ENCODE results near the gene SCN1B.

The SCN1B gene

GRCh38 chr19:35053667-35054293 lies 23.5 kb downstream of the SCN1B start:
- in situ Hi-C loops (cut with MboI; ENCODE audit: low pct_unique_long_range_greater_than_20kb, low sequenced_read_pairs, unreplicated experiment), result no loop called here
- DNase-seq (ENCODE audit: low spot score), result no peak
- no peak for TF ChIP-seq CTCF (IDR thresholded peaks at IDR 0.05; ENCODE audit: extremely low read depth, insufficient read depth, missing control alignments)

GRCh38 chr19:35054626-35055025 lies 24.4 kb downstream of the SCN1B start:
- no peak for TF ChIP-seq CTCF (IDR thresholded peaks at IDR 0.05; ENCODE audit: extremely low read depth, insufficient read depth, missing control alignments)
- no peak for DNase-seq (ENCODE audit: low spot score)
- in situ Hi-C loops (cut with MboI; ENCODE audit: low pct_unique_long_range_greater_than_20kb, low sequenced_read_pairs, unreplicated experiment), result no loop called here

GRCh38 chr19:35055715-35056179 lies 25.5 kb downstream of the SCN1B start:
- peak; percentile 42 for TF ChIP-seq CTCF (IDR thresholded peaks at IDR 0.05; ENCODE audit: extremely low read depth, insufficient read depth, missing control alignments)
- in situ Hi-C loops (cut with MboI; ENCODE audit: low pct_unique_long_range_greater_than_20kb, low sequenced_read_pairs, unreplicated experiment), result no loop called here
- no peak for DNase-seq (ENCODE audit: low spot score)

- in situ Hi-C loops (cut with MboI; ENCODE audit: low pct_unique_long_range_greater_than_20kb, low sequenced_read_pairs, unreplicated experiment), result no loop called here
- TF ChIP-seq CTCF (IDR thresholded peaks at IDR 0.05; ENCODE audit: extremely low read depth, insufficient read depth, missing control alignments), result no peak
Measured at GRCh38 chr19:35056513-35057063, 26.3 kb downstream of the SCN1B start.

GRCh38 chr19:35058370-35058769 lies 28.1 kb downstream of the SCN1B start:
- no peak for DNase-seq (ENCODE audit: low spot score)
- in situ Hi-C loops (cut with MboI; ENCODE audit: low pct_unique_long_range_greater_than_20kb, low sequenced_read_pairs, unreplicated experiment), result no loop called here
- no peak for TF ChIP-seq CTCF (IDR thresholded peaks at IDR 0.05; ENCODE audit: extremely low read depth, insufficient read depth, missing control alignments)

More at GRCh38 chr19:35056513-35057063, 26.3 kb downstream of the SCN1B start:
- DNase-seq (ENCODE audit: low spot score), result no peak

GRCh38 chr19:35059006-35059798 lies 28.9 kb downstream of the SCN1B start:
- in situ Hi-C loops (cut with MboI; ENCODE audit: low pct_unique_long_range_greater_than_20kb, low sequenced_read_pairs, unreplicated experiment), result no loop called here
- DNase-seq (ENCODE audit: low spot score), result no peak
- TF ChIP-seq CTCF (IDR thresholded peaks at IDR 0.05; ENCODE audit: extremely low read depth, insufficient read depth, missing control alignments), result no peak

Measured in GM13977 (cell line).